KMS-11 (cell line): ENCODE data around the gene IL1F10.

Experiments
- H2AFZ ChIP-seq: fragments of 200-600 bp; sonication (generic); 2 replicates; pipeline ENCODE4 v1.6.1; 2016; ENCODE audit warnings: antibody characterized with exemption, mixed run types, low read depth
- H3K27ac ChIP-seq: fragments of 200-600 bp; sonication (generic); 2 replicates; pipeline ENCODE4 v1.6.1; 2016; ENCODE audit warnings: mild to moderate bottlenecking, mixed run types
- H3K27me3 ChIP-seq: fragments of 200-600 bp; sonication (generic); 2 replicates; pipeline ENCODE4 v1.6.1; 2017; ENCODE audit warnings: mild to moderate bottlenecking, low read depth, mixed run types, moderate library complexity; ENCODE audit not compliant: insufficient read depth
- H3K36me3 ChIP-seq: fragments of 200-600 bp; sonication (generic); 2 replicates; pipeline ENCODE4 v1.6.1; 2017; ENCODE audit warnings: mild to moderate bottlenecking, mixed run types; ENCODE audit not compliant: insufficient read depth
- H3K4me1 ChIP-seq: fragments of 200-600 bp; sonication (generic); 2 replicates; pipeline ENCODE4 v1.6.1; 2016; ENCODE audit warnings: mild to moderate bottlenecking, low read depth, mixed run types; ENCODE audit not compliant: poor library complexity, severe bottlenecking
- H3K4me2 ChIP-seq: fragments of 200-600 bp; sonication (generic); 2 replicates; pipeline ENCODE4 v1.7.0; 2016; ENCODE audit warnings: mild to moderate bottlenecking, mixed run types
- H3K4me3 ChIP-seq: fragments of 200-600 bp; sonication (generic); IDR thresholded peaks from 2 replicates; pipeline ENCODE4 v1.6.1; 2017; ENCODE audit warnings: low read depth, low read length, mixed read lengths; ENCODE audit not compliant: insufficient read depth
- H3K79me2 ChIP-seq: fragments of 200-600 bp; sonication (generic); 2 replicates; pipeline ENCODE4 v1.6.1; 2016; ENCODE audit warnings: low read depth, mixed run types; ENCODE audit not compliant: insufficient read depth
- H3K9ac ChIP-seq: fragments of 200-600 bp; sonication (generic); 2 replicates; pipeline ENCODE4 v1.6.1; 2016; ENCODE audit warnings: mild to moderate bottlenecking, mixed run types
- H4K20me1 ChIP-seq: fragments of 200-600 bp; sonication (generic); 2 replicates; pipeline ENCODE4 v1.6.1; 2016; ENCODE audit warnings: mild to moderate bottlenecking, mixed run types; ENCODE audit not compliant: insufficient read depth
- CTCF ChIP-seq: fragments of 200-600 bp; sonication (generic); conservative IDR thresholded peaks from 2 replicates; pipeline ENCODE4 v1.6.1; 2017; ENCODE audit warnings: low read depth, mild to moderate bottlenecking, antibody characterized with exemption, low read length, moderate library complexity, mixed read lengths

The IL1F10 gene

GRCh38 chr2:113073325-113073834 is 5.6 kb downstream of the IL1F10 start:
- no peaks in the 10 kb centered on the region for H3K27me3 ChIP-seq
- no peaks in the 10 kb centered on the region for H3K79me2 ChIP-seq
- H3K4me1 ChIP-seq: no peaks in the 10 kb centered on the region
- H3K4me3 ChIP-seq: no peak overlapping the region
- no peaks in the 10 kb centered on the region for H4K20me1 ChIP-seq
- H2AFZ ChIP-seq: no peak overlapping the region
- no peak for TF ChIP-seq CTCF
- no peak overlapping the region for H3K4me2 ChIP-seq
- H3K27ac ChIP-seq: no peak overlapping the region
- no peak overlapping the region for H3K9ac ChIP-seq
- no peaks in the 10 kb centered on the region for H3K36me3 ChIP-seq

- Histone ChIP-seq H4K20me1 (no peaks in the 10 kb centered on the region), H3K79me2 (no peaks in the 10 kb centered on the region), H3K4me3 (no peak overlapping the region), H3K4me1 (no peaks in the 10 kb centered on the region), H3K9ac (no peak overlapping the region), H3K27ac (no peak overlapping the region), H2AFZ (no peak overlapping the region), H3K36me3 (no peaks in the 10 kb centered on the region), H3K27me3 (no peaks in the 10 kb centered on the region), H3K4me2 (no peak overlapping the region)
- TF ChIP-seq CTCF: no peak
These were observed 7.3 kb downstream of the IL1F10 start for GRCh38 chr2:113075030-113075429.

- no peaks in the 10 kb centered on the region for H3K27me3 ChIP-seq
- no peaks in the 10 kb centered on the region for H3K36me3 ChIP-seq
- no peaks in the 10 kb centered on the region for H4K20me1 ChIP-seq
- H3K4me2 ChIP-seq: no peak overlapping the region
- H3K27ac ChIP-seq: no peak overlapping the region
- no peaks in the 10 kb centered on the region for H3K79me2 ChIP-seq
- no peaks in the 10 kb centered on the region for H3K4me1 ChIP-seq
- H3K9ac ChIP-seq: no peak overlapping the region
- H2AFZ ChIP-seq: no peak overlapping the region
- no peak for TF ChIP-seq CTCF
- no peak overlapping the region for H3K4me3 ChIP-seq
These were observed 7.8 kb downstream of the IL1F10 start for GRCh38 chr2:113075600-113075999.

- no peak for TF ChIP-seq CTCF
- no peak overlapping the region for H3K27ac ChIP-seq
These were observed 9.3 kb downstream of the IL1F10 start for GRCh38 chr2:113076954-113077669.

More at GRCh38 chr2:113076954-113077669, 9.3 kb downstream of the IL1F10 start:
- no peaks in the 10 kb centered on the region for H3K4me1 ChIP-seq
- no peak overlapping the region for H3K4me2 ChIP-seq
- no peaks in the 10 kb centered on the region for H3K79me2 ChIP-seq
- H4K20me1 ChIP-seq: no peaks in the 10 kb centered on the region
- no peak overlapping the region for H2AFZ ChIP-seq
- H3K9ac ChIP-seq: no peak overlapping the region
- H3K4me3 ChIP-seq: no peak overlapping the region
- H3K27me3 ChIP-seq: no peaks in the 10 kb centered on the region
- no peaks in the 10 kb centered on the region for H3K36me3 ChIP-seq
